GM21619 (cell line): ENCODE measurements around the gene ANXA10.
"Not testable (repeated sequence)": the region's sequence is repeated elsewhere in the genome, so short reads cannot be mapped to it uniquely, and the experiment has no call there.

Experiments
- ATAC-seq: cut with Tn5 transposase; IDR thresholded peaks from one replicate; pipeline ENCODE4 v1.9.1; 2021; ENCODE audit not compliant: unreplicated experiment

ANXA10 gene

DNA sequence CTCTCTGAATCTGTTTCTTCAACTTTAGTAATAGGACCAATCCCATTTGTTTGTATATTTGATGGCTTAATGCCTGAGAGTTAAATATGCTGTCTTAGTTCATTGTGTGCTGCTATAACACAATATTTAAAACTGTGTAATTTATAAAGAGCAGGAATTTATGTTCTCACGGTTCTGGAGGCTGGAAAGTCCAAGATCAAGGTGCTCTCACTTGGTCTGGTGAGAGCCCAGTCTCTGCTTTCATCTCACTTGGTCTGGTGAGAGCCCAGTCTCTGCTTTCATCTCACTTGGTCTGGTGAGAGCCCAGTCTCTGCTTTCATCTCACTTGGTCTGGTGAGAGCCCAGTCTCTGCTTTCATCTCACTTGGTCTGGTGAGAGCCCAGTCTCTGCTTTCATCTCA is 20.7 kb downstream of the ANXA10 start:
- ATAC-seq, result not testable (repeated sequence)

DNA sequence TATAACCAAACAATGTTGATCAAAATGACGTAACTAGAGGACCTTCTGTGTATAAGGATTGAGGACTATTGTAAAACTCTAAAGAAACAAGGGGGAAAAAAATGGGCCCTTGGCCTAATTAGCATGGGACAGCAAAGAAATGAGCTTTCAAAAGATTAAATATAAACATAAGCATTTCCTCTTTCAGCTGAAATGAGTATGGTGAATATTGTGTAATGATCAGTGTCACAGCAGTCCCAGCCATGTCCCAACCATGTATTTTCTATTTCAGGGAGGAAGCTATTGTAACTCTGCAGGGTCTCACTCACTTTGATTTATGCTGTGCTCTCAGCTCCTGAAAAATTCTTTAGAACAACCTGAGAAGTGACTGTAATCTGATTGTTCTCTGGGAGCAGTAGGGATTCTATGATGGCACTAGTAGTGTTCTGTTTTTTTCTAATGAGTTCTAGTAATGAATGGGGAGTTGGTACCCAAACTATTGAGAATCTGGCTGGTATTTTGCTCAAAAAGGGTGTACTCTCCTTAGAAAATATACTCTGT is 25.8 kb downstream of the ANXA10 start:
- no peak for ATAC-seq

DNA sequence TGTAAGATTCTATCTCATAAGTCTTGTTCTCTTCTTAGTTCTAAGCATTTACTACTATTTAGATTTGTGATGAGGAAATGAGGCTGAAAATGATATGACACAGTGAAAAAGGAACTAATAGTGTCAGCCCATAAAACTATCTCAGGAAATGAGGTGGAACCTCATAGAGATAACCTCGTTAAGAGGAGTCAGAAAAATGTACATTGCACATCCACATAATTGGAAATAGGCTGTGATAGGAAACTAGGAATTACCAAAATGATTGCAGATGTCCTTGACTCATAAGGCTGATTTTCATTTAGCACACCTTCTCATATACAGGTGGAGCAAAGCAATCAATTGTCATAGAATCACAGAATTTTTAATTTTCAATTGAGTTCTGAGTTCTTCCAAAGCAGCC is 26.8 kb downstream of the ANXA10 start:
- ATAC-seq, result no peak

DNA sequence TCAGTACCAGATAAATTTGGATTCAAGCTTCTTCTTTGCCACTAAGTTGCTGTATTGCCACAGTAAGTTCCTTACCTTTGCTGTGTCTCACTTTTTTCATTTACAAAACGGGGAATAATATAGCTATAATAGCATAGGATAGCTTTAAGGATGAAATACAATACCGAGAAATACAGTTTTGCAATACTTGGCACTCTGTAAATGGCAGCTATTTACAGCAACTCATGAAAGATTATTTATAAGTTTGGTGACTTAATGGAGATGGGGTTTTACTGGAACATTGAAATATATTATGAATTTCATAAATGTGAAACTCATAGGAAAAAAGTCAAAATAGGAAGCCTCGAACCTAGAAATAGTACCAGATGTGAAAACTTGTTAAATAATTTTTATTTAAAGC is 27.6 kb downstream of the ANXA10 start:
- ATAC-seq, result no peak

DNA sequence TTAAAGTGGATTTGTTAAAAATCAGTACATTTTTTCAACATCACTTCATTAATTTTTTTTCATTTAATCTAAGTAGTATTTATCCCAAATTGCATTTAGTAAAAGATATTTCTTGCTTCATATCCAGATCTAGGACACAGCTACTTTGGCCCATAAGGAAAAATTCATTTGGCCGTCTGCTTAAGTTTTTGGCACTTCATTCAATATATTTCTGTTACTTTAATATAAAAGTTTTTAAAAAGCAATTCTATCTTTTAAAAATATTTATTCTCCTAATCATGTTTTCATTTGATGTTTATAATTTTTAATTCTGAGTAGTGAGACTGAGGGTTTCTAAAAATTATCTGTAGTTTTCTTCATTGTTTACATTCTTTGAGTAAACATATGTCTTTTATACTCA is 28.5 kb downstream of the ANXA10 start:
- ATAC-seq, result no peak

DNA sequence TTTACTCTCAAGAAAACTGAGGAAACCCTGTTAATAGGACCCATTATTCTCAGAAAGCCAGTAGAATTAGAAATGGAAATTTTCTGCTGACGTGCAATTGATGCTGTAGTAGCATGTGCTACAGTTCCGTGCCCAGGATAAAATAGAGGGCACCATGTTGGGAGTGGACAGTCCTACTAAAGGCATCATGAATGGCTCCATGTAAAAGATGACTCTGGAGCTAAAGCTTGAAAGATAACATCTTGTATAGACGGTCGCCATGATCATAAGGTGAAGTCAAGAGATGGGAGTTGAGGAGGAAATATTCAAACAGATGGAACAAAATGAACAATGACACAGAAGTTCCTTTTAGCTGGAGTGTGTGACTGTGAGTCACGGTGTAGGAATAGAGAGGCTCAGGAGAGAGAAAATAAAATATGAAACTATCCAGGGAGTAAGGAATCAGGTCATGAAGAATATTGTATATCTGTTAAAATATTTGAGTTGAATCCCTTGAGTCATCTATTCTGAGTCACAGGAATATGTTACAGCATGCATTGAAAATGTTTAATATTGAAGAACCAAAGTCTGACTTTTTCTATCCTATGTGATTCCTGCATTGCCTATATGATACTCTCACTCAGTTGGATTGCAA is 31.8 kb downstream of the ANXA10 start:
- ATAC-seq, result no peak

DNA sequence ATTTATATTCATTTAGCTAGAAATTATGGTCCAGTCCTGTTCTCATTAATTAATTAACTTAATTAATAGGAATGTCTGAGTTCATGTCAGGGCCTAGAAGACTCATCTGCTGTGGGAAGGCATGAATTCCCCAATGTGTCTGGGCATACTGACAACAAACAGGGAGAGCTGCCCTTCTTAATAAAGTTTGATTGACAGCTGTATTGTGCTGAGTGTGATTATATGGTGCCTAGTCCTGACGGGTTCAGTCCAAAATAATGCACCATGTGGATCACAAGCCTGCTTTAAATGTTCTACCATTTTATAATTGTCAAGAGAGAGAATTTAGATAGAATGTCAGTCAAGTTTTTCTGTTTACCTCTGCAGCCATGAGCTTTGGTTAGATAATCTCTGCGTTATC is 34.6 kb downstream of the ANXA10 start:
- ATAC-seq, result no peak

DNA sequence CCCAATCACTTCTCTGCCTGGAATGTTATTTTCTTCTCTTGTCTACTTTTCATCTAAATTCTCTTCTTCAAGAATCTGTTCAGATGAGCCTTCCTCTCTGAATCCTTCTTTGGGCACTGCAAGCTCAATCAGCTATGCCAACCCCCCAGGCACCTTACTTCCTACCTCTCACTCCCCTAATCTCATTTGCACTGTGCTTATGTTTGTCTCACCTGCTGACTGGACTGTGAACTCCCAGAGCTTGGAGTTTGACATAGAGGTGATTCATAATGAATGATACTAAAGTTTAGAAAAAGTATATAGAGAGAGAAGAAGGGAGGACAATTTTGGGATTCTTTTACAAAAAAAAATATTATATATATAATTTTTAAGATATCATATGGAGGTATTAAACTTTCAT is 36.3 kb downstream of the ANXA10 start:
- ATAC-seq, result no peak

DNA sequence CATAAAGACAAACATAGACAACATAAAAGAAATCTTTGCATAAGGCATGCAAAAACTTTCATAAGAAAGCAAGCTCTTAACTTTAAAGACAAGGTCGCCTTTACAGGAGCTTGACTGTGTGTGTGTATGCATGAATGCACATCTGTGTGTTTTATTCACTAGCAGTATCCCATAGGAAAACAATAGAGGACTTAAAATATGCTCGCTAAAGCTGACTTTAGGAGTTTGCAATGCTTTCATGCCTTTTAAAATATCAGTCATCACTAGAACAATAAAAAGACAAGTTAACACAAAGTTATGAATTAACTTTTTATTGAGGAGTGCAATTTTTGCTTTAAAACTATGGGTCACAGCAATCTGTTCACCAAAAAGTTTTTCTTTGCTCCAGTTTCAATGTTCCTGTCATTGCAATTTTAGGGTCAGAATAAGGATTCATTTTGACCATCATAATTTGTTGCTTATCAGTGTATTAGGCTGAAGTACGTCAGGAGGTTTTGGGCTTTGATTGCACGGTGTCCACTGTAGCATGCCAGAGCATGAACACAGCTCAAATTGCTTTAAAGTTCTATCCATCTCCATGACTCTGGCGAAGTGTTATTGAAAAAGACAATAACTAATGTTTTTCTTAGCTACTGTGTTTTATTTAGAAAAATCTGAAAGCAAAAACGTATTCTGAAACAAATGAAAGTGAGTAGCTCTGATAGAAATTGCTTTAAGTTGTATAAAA is 36.9 kb downstream of the ANXA10 start:
- ATAC-seq, result no peak

DNA sequence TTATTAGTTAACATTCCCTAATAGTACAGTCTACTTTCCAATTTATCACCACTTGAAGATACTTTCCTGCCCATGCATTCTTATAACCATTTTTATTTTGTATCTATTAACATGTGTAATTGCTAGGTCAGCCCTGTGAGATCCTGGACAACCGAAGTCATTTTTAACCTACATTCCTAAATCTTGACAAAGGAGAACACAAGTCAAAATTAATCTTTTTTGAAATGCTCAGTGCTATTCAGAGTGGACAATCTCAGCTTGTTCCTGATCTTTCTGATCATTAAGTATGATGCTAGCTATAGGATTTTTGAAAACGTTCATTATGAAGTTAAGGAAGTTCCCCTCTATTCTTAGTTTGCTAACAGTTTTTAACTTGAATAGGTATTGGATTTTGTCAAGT is 37.5 kb downstream of the ANXA10 start:
- no peak for ATAC-seq

DNA sequence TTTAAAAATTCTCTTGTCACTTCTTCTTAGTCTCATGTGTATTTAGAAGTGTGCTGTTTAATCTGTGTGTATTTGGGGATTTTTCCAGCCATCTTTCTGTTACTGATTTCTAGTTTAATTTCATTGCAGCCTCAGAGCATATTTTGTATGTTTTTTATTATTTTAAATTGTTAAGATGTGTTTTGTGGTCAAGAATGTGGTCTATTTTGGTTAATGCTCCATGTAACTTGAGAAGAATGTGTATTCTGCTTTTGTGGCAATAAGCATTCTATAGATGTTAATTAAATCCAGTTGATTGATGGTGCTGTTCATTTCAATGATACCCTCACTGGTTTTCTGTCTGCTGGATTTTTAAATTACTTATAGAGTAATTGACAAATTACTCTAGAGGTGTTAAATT is 38.9 kb downstream of the ANXA10 start:
- no peak for ATAC-seq

DNA sequence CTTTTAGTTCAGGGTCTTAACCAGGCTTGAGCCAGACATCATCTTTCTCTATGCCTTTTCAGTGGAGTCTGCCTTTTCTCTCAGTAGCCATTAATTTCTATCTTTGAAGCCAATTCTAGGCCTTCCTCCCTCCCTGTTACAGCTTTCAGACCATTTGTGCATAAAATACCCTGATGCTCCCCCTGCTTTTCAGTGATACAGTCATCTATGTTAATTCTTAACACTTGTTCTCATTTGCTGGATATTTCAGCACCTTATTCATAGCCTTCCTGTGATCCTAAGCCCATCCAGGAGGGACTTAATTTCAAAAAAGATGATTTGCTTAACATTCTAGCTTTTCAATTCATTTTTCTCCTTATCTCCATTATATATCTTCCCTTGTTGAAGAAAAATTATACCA is 42.3 kb downstream of the ANXA10 start:
- no peak for ATAC-seq

DNA sequence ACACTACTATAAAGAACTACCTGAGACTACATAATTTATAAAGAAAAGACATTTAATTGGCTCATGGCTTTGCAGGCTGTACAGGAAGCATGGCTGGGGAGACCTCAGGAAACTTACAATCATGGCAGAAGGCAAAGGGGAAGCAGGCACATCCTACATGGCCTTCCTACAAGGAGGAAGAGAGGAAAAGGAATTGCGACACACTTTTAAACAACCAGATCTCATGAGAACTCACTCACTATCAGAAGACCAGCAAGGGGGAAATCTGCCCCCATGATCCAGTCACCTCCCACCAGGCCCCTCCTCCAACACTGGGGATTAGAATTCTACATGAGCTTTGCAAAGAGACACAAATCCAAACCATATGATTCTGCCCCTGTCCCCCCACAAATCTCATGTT is 43.5 kb downstream of the ANXA10 start:
- not testable (repeated sequence) for ATAC-seq

DNA sequence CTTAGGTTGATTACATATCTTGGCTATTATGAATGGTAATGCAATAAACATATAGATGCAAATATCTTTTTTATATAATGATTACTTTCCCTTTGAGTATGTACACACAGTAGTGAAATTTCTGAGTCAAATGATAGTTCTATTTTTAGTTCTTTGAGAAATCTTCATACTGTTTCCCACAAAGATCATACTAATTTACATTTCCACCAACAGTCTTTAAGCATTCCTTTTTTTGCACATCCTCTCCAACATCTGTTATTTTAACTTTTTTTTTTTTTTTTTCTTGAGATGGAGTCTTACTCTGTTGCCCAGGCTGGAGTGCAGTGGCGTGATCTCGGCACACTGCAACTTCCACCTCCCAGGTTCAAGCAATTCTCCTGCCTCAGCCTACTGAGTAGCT is 45.4 kb downstream of the ANXA10 start:
- ATAC-seq, result not testable (repeated sequence)

DNA sequence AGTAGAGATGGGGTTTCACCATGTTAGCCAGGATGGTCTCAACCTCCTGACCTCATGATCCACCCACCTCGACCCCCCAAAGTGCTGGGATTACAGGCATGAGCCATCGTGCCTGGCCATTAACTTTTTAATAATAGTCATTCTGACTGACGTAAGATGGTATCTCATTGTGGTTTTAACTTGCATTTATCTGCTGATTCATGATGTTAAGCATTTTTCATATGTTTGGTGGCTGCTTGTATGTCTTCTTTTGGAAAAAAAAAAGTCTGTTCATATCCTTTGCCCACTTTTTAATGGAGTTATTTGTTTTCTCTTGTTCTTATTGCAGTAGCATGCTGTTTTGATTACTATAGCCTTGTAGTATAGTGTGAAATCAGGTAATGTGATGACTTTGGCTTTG is 45.8 kb downstream of the ANXA10 start:
- ATAC-seq, result no peak

DNA sequence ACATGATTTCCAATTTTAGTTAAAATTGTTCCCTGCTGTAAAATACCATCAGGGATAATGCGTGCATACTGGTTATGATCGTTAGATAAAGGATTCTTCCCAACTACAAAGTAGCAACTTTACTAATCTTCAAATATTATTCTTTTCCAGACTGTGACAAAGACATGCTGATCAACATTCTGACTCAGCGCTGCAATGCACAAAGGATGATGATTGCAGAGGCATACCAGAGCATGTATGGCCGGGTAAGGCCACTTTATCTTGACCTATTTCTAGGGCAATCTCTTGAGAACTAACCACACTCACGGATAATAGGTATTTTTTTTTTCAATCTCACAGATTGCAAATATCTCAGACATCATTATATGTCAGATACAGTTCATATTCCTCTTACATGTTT is 47.0 kb downstream of the ANXA10 start:
- ATAC-seq, result no peak

DNA sequence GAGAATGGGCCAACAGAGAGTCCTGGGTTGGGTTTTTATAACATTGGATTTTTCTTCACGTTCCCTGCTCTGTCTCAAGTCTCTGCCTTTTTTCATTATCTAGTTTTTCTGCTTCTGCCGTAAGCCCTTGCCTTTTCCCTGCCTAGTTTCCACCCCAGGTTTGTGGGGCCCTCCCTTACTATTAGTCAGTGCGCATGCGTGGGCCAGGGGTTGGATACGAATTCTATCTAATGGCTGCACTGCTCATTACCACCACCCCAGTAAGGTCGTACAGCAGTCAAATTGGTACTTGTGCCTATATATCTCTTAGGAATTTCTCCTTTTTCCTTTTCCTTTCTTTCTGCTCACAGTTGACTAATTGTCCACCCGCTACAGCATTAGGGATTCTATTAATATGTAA is 49.4 kb downstream of the ANXA10 start:
- no peak for ATAC-seq

DNA sequence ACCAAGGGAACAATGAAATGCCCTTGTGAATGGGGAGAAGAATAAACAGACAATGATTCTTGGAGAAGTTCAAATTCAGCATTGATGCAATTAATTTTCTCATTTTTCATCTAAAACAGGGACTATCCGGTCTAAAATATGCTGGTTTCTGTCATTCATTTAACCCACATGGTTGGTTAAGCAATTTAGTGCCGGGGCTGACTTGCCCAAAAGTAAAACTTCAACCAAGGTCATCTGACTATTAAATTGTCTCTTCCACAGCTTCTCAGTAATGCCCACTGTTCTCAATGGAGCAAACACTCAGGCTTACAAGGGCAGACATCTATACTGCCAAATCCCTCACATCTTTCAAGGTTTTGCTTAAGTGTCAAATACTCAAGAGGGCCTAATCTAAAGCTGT is 51.3 kb downstream of the ANXA10 start:
- no peak for ATAC-seq

DNA sequence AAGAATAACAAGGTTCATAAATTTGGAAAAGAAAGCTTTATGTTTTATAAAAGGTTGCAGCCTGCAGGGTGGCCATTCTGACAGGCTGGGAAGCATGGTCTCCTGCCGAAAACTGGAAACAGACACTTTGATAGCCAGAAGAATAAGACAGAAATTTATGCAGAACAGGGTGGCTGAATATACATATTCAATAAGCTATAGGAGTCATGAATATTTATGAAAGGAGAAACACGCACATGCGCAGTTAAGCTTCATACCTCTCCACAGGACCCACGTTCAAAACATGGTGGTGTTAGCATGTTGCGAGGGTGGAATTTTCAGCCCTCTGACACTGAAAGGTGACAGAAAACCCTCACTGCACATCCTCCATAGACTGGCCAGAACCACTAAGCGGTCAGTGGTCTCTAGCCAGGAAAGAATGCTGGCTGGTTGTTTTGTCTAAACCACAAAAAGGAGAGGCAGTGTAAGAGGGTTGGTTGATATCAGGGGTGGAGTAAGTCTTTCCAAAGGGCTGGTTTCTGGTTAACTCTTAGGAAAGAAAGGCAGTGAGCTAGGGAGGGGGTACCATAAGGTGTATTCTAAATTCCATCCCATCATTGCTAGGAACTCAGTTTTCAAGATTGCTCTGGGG is 58.2 kb downstream of the ANXA10 start:
- ATAC-seq, result no peak

DNA sequence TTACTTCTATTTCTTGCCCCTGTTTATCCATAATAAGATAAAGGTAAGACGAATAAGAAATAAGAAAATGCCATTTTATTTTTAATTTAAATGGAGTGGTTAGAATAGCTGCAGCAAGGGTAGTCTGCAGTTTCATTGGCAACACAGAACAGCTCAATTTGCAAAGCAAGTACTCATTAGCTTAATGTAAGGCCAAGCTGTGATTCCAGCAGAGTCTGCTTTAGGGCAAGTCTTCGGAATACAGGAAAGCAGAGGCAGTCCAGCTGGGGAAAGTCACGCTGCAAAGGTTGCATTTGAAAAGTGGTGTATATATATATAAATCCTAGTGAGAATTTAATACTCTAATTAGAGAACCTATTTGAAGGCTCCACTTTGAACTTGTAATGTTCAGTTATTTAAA is 59.0 kb downstream of the ANXA10 start:
- no peak for ATAC-seq

DNA sequence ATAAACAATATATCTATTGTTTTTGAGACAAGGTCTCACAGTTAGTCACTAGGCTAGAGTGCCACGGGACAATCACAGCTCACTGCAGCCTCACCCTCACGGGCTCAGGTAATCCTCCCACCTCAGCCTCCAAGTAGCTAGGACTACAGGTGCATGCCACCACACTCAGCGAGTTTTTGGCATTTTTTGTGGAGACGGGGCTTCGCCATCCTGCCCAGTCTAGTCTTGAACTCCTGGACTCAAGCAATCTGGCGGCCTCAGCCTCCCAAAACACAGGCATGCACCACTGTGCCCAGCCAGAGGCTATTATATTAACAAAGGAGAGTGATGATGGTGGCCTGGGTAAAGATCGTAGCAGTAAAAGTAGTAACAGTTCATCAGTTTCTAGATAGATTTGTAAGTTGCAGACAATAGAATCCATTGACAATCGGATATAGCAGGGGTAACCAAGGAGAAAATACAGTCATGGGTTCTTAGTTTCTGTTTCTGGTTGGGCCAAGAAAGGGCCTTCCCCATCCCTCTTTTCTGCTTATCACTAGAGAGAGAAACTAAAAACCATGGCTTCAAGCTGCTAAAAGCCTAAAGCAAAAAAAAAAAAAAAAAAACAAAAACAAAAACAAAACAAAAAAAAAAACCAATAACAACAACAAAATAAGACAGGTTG is 60.6 kb downstream of the ANXA10 start:
- peak; percentile 34 for ATAC-seq
